Measurements from ENCODE around the gene POU2AF1.

DNA sequence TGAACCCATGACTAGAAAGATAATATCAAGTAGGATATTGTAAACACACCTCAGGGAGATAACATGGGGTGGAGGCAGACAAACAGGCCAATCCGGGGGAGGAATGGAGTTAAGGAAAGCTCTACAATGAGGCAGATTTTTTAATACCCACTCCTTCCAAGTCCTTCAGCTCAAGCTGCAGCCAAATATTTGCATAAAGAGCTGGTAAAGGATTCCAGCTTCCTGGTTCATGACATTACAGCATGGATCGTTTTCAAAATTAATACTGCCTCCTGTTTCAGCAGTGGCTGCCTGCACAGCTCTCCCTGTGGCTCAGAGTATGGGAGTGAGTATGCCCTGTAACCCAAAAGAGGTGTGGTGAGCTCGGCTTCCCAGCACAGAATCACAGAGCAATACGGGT lies 75.6 kb downstream of the POU2AF1 start:
- TF ChIP-seq EP300 (IDR thresholded peaks at IDR 0.05) (no peak), CTCF (IDR thresholded peaks at IDR 0.05) (no peak)
